WTC11 (cell line): ENCODE results near the gene SHC3.

ENCODE experiments used
- CREM ChIP-seq: sonication (generic); formaldehyde crosslinking; IDR thresholded peaks from 2 replicates; pipeline ENCODE4 v1.8.1; 2022; ENCODE audit warnings: mild to moderate bottlenecking, missing genetic modification reagents, moderate library complexity
- CTCF ChIP-seq: fragments of 200-600 bp; IDR thresholded peaks from 2 replicates; pipeline ENCODE4 v1.8.0; 2022; ENCODE audit warnings: antibody characterized with exemption
- IRF1 ChIP-seq: sonication (generic); formaldehyde crosslinking; IDR thresholded peaks from 2 replicates; pipeline ENCODE4 v1.8.0; 2023; ENCODE audit warnings: missing genetic modification reagents
- ZMAT4 ChIP-seq: fragments of 250-450 bp; sonication (Bioruptor Pico); IDR thresholded peaks from 2 replicates; pipeline ENCODE4 v1.9.0; 2021; ENCODE audit warnings: mild to moderate bottlenecking

- no peak for TF ChIP-seq IRF1 (CRISPR knock-in tag)
- no peak for TF ChIP-seq CTCF
- no peak for TF ChIP-seq ZMAT4
- no peak for TF ChIP-seq CREM (CRISPR knock-in tag)
Observed at GRCh38 chr9:88973281-88974045, 205.2 kb downstream of the SHC3 start.
